K562 (cell line): Measurements from ENCODE around the gene RYR1. TPM values are rescaled to one million over a fixed set of nuclear protein-coding genes. Genes with fewer than 3 reads are reported as not detected.

ENCODE experiments used
- CTBP1 ChIP-seq: fragments of 450-650 bp; IDR thresholded peaks from 2 replicates; pipeline ENCODE4 v1.6.1; 2016; ENCODE audit warnings: borderline replicate concordance
- FOXP1 ChIP-seq: sonication (generic); formaldehyde crosslinking; IDR thresholded peaks from 2 replicates; pipeline ENCODE4 v1.8.0; 2022; ENCODE audit warnings: mild to moderate bottlenecking, missing genetic modification reagents
- HDAC8 ChIP-seq: fragments of 450-650 bp; IDR thresholded peaks from 2 replicates; pipeline ENCODE4 v1.6.1; 2016; ENCODE audit warnings: mild to moderate bottlenecking, missing genetic modification characterization, moderate library complexity, missing compliant biosample characterization
- MYC ChIP-seq, 2 experiments: fragments of 250-450 bp in 1 of 2; sonication (Bioruptor Pico) in 1 of 2; IDR thresholded peaks; 2 replicates each; pipeline versions ENCODE4 v1.5.1 to v1.6.1; 2012 to 2021; ENCODE audit warnings: low read depth in 2 of 2, borderline replicate concordance in 1 of 2, improper control_type of control experiment in 1 of 2, low read length in 1 of 2, mild to moderate bottlenecking in 1 of 2, moderate library complexity in 1 of 2
- NCOR1 ChIP-seq: fragments of 450-650 bp; IDR thresholded peaks from 2 replicates; pipeline ENCODE4 v1.6.1; 2016; ENCODE audit warnings: mild to moderate bottlenecking, moderate library complexity
- NR3C1 ChIP-seq: sonication (generic); formaldehyde crosslinking; IDR thresholded peaks from 2 replicates; pipeline ENCODE4 v1.8.1; 2022; ENCODE audit warnings: missing genetic modification reagents
- POLR2B ChIP-seq: fragments of 450-650 bp; IDR thresholded peaks from 2 replicates; pipeline ENCODE4 v1.6.1; 2018; ENCODE audit warnings: low read depth; ENCODE audit not compliant: partially characterized antibody
- SRSF3 ChIP-seq: fragments of 200-400 bp; formaldehyde crosslinking; IDR thresholded peaks from 2 replicates; pipeline ENCODE4 v1.6.1; 2016; ENCODE audit warnings: mild to moderate bottlenecking, low read length, moderate library complexity; ENCODE audit not compliant: insufficient read depth
- SUPT5H ChIP-seq: fragments of 450-650 bp; IDR thresholded peaks from 2 replicates; pipeline ENCODE4 v1.6.1; 2016
- ZNF263 ChIP-seq: sonication (generic); formaldehyde crosslinking; IDR thresholded peaks from 2 replicates; pipeline ENCODE4 v1.8.0; 2022; ENCODE audit warnings: mild to moderate bottlenecking, missing genetic modification reagents, borderline replicate concordance
- polyA plus RNA-seq, 8 experiments: library from polyadenylated mRNA; depleted of rRNA in 4 of 8; stranded (reverse) in 5 of 8; unstranded in 3 of 8; fragments of >200 nt; fragmentation: Nextera tagmentation in 2 of 8; fragmentation: Illumina TruSeq in 1 of 8; extraction: Ambion mirVana in 2 of 8; extraction: Trizol in 1 of 8; gene quantifications; 2 replicates each; pipeline versions ENCODE4 v1.2.1 to v1.2.3, GENCODE V29; 2011 to 2014; ENCODE audit warnings: inconsistent platforms in 1 of 8, missing spikeins in 1 of 8
- total RNA-seq, 7 experiments: library from RNA; depleted of rRNA in 6 of 7; stranded (reverse); fragments of >200 nt in 6 of 7; fragmentation: Illumina TruSeq in 2 of 7; extraction: Trizol in 2 of 7; gene quantifications; 2 replicates each; pipeline versions ENCODE4 v1.2.1 to v1.2.3, GENCODE V29; 2011 to 2021; ENCODE audit warnings: low replicate concordance in 1 of 7
- TF ChIP-seq, protein P1 (sequence below): fragments of 150-350 bp; IDR thresholded peaks from 2 replicates; pipeline ENCODE4 v1.6.1; 2014; ENCODE audit warnings: low read depth, mild to moderate bottlenecking, low read length, borderline replicate concordance
- TF ChIP-seq, protein P2 (sequence below), 2 experiments: fragments of 450-650 bp in 1 of 2; sonication (generic) in 1 of 2; formaldehyde crosslinking in 1 of 2; IDR thresholded peaks; 2 replicates each; pipeline versions ENCODE4 v1.7.1 to v1.9.0; 2016 to 2022; ENCODE audit warnings: inconsistent platforms in 1 of 2, mild to moderate bottlenecking in 1 of 2, missing genetic modification reagents in 1 of 2

The RYR1 gene
- total and polyA plus RNA-seq, 9 of the 15 experiments (the other 6 are each of a cell fraction or from before 2014, with no cell fraction given) = 0.11 to 7.4 (median 3.7) TPM

DNA sequence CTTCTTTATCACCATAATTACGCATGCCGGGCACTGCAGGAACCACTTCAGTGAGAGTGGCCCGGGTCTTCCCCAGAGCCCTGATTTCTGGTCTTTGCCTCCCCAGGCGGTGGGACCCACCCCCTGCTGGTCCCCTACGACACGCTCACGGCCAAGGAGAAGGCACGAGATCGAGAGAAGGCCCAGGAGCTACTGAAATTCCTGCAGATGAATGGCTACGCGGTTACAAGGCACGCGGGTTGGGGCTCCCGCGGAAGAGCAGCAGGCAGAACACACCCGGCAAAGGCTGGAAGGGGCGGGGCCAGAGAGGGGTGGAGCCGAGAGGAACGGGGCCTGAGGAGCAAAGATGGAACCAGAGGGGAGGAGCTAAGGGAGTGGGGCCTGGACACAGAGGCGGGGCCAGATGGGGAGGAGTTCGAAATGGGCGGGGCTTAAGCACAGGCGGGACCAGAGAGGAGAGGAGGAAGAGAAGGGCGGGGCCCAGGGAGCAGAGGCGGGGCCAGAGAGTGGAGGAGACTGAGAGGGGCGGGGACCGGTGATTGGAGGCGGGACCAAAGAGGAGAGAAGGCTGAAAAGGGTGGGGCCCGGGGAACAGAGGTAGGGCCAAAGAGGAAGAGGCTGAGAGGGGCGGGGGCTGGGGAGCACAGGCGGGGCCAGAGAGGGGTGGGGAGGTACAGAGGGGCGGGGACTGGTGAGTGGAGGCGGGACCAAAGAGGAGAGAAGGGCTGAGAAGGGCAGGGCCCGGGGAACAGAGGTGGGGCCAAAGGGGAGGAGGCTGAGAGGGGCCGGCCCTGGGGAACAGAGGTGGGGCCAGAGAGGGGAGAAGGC, 73.4 kb downstream of the RYR1 start (continued):
- TF ChIP-seq, protein P1, sequence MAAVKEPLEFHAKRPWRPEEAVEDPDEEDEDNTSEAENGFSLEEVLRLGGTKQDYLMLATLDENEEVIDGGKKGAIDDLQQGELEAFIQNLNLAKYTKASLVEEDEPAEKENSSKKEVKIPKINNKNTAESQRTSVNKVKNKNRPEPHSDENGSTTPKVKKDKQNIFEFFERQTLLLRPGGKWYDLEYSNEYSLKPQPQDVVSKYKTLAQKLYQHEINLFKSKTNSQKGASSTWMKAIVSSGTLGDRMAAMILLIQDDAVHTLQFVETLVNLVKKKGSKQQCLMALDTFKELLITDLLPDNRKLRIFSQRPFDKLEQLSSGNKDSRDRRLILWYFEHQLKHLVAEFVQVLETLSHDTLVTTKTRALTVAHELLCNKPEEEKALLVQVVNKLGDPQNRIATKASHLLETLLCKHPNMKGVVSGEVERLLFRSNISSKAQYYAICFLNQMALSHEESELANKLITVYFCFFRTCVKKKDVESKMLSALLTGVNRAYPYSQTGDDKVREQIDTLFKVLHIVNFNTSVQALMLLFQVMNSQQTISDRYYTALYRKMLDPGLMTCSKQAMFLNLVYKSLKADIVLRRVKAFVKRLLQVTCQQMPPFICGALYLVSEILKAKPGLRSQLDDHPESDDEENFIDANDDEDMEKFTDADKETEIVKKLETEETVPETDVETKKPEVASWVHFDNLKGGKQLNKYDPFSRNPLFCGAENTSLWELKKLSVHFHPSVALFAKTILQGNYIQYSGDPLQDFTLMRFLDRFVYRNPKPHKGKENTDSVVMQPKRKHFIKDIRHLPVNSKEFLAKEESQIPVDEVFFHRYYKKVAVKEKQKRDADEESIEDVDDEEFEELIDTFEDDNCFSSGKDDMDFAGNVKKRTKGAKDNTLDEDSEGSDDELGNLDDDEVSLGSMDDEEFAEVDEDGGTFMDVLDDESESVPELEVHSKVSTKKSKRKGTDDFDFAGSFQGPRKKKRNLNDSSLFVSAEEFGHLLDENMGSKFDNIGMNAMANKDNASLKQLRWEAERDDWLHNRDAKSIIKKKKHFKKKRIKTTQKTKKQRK = no peak
- TF ChIP-seq, protein P2, sequence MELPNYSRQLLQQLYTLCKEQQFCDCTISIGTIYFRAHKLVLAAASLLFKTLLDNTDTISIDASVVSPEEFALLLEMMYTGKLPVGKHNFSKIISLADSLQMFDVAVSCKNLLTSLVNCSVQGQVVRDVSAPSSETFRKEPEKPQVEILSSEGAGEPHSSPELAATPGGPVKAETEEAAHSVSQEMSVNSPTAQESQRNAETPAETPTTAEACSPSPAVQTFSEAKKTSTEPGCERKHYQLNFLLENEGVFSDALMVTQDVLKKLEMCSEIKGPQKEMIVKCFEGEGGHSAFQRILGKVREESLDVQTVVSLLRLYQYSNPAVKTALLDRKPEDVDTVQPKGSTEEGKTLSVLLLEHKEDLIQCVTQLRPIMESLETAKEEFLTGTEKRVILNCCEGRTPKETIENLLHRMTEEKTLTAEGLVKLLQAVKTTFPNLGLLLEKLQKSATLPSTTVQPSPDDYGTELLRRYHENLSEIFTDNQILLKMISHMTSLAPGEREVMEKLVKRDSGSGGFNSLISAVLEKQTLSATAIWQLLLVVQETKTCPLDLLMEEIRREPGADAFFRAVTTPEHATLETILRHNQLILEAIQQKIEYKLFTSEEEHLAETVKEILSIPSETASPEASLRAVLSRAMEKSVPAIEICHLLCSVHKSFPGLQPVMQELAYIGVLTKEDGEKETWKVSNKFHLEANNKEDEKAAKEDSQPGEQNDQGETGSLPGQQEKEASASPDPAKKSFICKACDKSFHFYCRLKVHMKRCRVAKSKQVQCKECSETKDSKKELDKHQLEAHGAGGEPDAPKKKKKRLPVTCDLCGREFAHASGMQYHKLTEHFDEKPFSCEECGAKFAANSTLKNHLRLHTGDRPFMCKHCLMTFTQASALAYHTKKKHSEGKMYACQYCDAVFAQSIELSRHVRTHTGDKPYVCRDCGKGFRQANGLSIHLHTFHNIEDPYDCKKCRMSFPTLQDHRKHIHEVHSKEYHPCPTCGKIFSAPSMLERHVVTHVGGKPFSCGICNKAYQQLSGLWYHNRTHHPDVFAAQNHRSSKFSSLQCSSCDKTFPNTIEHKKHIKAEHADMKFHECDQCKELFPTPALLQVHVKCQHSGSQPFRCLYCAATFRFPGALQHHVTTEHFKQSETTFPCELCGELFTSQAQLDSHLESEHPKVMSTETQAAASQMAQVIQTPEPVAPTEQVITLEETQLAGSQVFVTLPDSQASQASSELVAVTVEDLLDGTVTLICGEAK (IDR thresholded peaks at IDR 0.05) = no peak
- TF ChIP-seq, protein P2 (CRISPR knock-in tag; IDR thresholded peaks at IDR 0.05) = no peak
- TF ChIP-seq HDAC8 (tag) (no peak), SUPT5H (peak; percentile 47; the same call in 1 of the 2 replicates), NCOR1 (no peak), NR3C1 (CRISPR knock-in tag) (no peak), FOXP1 (peak; percentile 55; the same call in 1 of the 2 replicates), MYC (IDR thresholded peaks at IDR 0.05; ENCODE audit: low read depth, low read length) (peak; percentile 73; the same call in 1 of the 2 replicates), MYC (CRISPR knock-in tag; IDR thresholded peaks at IDR 0.05; ENCODE audit: borderline replicate concordance, low read depth) (no peak), ZNF263 (CRISPR knock-in tag) (0 out of 2 replicates have a peak, but pooled peaks have one; percentile 18), POLR2B (no peak), SRSF3 (no peak), CTBP1 (peak; percentile 31; the same call in 1 of the 2 replicates)
